ENCODE measurements around the gene ARL15.

ARL15 gene

DNA sequence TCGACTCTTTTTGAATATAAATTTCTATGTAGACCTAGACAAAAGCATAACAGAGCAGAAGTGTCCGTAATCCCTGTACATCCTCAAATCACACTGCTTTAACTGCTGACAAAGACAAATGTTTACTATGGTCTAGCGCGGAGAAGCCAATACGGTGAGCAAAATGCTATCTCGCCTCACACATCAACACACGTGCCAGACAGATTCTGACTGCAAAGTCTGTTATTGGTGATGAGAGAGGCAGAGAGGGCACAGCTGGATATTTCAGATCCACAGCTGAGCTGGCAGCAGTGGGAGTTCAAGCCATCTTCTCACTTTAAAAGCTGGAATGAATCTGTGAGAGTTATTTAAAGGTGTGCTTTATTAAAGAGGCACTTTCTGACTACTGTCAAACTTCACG, 124.3 kb downstream of the ARL15 start:
- no peak overlapping the region for H3K4me3 ChIP-seq

DNA sequence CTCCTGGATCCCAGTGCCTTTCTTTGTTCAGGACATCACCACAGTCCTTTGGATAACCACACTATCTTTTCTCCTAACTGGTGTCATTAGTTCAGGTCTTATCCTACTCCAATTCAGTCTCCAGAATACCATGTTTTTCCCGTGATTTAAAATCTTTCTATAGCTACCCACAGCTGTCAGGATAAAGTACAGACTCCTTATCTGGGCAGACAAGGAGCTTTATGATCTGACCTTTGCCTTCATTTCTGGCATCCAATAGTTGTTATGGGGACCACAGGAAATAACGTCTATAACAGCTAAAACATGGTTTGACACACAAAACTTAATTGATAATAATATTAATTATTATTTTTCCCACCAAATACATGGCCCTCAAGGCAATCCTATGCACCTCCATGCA, 125.6 kb downstream of the ARL15 start:
- Histone ChIP-seq H3K4me3 (no peak overlapping the region), H3K36me3 (ENCODE audit: insufficient read depth, low read length) (no peaks in the 10 kb centered on the region), H3K9ac (ENCODE audit: insufficient read length) (no peak overlapping the region), H3K27ac (no peak overlapping the region), H3K9me3 (ENCODE audit: low read depth, low read length) (no peaks in the 10 kb centered on the region)
- DNase-seq (ENCODE audit: low read depth, low spot score), result no peak
- no peak for TF ChIP-seq FOXP2 (optimal IDR thresholded peaks at IDR 0.05; ENCODE audit: control extremely low read depth, extremely low read length, insufficient read depth)
- TF ChIP-seq POLR2AphosphoS5 (IDR thresholded peaks at IDR 0.05; ENCODE audit: borderline replicate concordance, low read depth, low read length), result no peak
- no peak for TF ChIP-seq EZH2 (IDR thresholded peaks at IDR 0.05)

More for the DNA sequence above, 124.3 kb downstream of the ARL15 start:
- no peak overlapping the region for H3K27ac ChIP-seq
- DNase-seq (ENCODE audit: low read depth, low spot score), result no peak
- H3K9me3 ChIP-seq (ENCODE audit: low read depth, low read length), result no peaks in the 10 kb centered on the region
- no peaks in the 10 kb centered on the region for H3K36me3 ChIP-seq (ENCODE audit: insufficient read depth, low read length)
- TF ChIP-seq EZH2 (IDR thresholded peaks at IDR 0.05) (no peak), FOXP2 (optimal IDR thresholded peaks at IDR 0.05; ENCODE audit: control extremely low read depth, extremely low read length, insufficient read depth) (no peak), POLR2AphosphoS5 (IDR thresholded peaks at IDR 0.05; ENCODE audit: borderline replicate concordance, low read depth, low read length) (no peak)
- H3K9ac ChIP-seq (ENCODE audit: insufficient read length), result no peak overlapping the region

DNA sequence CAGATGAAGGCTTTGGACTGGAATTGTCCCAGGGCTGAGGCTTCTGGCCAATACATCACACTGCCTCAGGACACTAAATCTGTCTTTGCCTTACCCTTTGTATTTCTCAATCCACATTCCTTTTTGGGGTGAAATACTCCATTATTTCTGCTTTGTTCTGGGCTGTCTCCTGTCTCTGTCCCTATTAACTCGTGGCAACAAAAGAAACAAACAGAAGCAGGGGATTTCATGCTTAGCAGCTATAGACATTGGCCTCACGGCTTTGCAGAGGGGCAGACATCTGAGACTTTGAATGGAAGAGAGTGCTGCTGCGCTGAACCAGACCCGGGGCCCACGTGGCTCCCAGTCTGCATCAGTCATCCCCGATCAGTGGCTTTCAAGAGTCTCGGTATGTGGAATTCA, 129.7 kb downstream of the ARL15 start:
- DNase-seq (ENCODE audit: low read depth, low spot score), result no peak
- H3K9ac ChIP-seq (ENCODE audit: insufficient read length), result no peak overlapping the region
- H3K9me3 ChIP-seq (ENCODE audit: low read depth, low read length), result no peaks in the 10 kb centered on the region
- H3K4me3 ChIP-seq, result no peak overlapping the region
- no peak overlapping the region for H3K27ac ChIP-seq
- TF ChIP-seq FOXP2 (optimal IDR thresholded peaks at IDR 0.05; ENCODE audit: control extremely low read depth, extremely low read length, insufficient read depth) (no peak), EZH2 (IDR thresholded peaks at IDR 0.05) (no peak), POLR2AphosphoS5 (IDR thresholded peaks at IDR 0.05; ENCODE audit: borderline replicate concordance, low read depth, low read length) (no peak)
- H3K36me3 ChIP-seq (ENCODE audit: insufficient read depth, low read length), result no peaks in the 10 kb centered on the region

DNA sequence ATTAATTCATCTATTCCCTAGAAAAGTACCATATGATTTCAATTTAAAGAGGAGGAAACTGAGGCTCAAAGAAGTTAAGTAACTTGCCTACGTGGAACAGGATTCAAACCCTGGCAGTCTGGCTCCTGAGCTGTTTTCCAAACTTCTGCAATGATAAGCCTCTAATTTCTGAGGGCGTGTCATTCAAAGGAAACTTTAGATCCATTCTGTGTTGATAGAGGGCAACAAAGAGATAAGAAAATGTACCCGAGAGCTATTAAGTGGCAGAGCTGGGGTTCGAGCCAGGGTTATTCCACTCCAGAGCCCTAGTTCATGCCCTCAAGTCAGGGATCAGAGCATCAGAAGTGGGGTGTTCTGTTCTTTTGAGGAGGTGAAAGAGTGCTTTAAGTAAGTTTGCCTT, 131.4 kb downstream of the ARL15 start:
- DNase-seq (ENCODE audit: low read depth, low spot score), result no peak
- Histone ChIP-seq H3K4me3 (no peak overlapping the region), H3K27ac (no peak overlapping the region), H3K36me3 (ENCODE audit: insufficient read depth, low read length) (no peaks in the 10 kb centered on the region), H3K9me3 (ENCODE audit: low read depth, low read length) (no peaks in the 10 kb centered on the region), H3K9ac (ENCODE audit: insufficient read length) (no peak overlapping the region)
- TF ChIP-seq POLR2AphosphoS5 (IDR thresholded peaks at IDR 0.05; ENCODE audit: borderline replicate concordance, low read depth, low read length) (no peak), FOXP2 (optimal IDR thresholded peaks at IDR 0.05; ENCODE audit: control extremely low read depth, extremely low read length, insufficient read depth) (no peak), EZH2 (IDR thresholded peaks at IDR 0.05) (no peak)

DNA sequence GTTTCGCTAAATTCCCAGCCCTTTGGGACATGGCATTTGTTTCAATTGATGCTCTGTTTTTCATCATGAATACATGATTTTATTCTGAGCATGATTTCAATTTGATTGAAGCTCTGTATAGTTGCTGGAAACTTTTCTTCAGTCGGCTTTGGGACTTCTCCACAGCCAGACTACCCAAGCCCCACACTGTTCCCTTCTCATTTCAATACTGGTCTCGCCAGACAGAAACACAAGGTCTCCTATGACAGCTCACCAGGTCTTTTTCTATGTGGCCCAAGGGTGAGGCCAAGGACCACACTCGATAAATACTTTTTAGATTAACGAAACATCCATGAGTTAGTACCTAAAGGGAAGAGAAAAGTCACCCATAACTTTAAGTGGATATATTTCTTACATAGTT, 132.2 kb downstream of the ARL15 start:
- Histone ChIP-seq H3K27ac (no peak overlapping the region), H3K9me3 (ENCODE audit: low read depth, low read length) (no peaks in the 10 kb centered on the region), H3K4me3 (no peak overlapping the region), H3K36me3 (ENCODE audit: insufficient read depth, low read length) (no peaks in the 10 kb centered on the region), H3K9ac (ENCODE audit: insufficient read length) (no peak overlapping the region)
- DNase-seq (ENCODE audit: low read depth, low spot score), result no peak
- TF ChIP-seq FOXP2 (optimal IDR thresholded peaks at IDR 0.05; ENCODE audit: control extremely low read depth, extremely low read length, insufficient read depth), result no peak
- no peak for TF ChIP-seq EZH2 (IDR thresholded peaks at IDR 0.05)
- no peak for TF ChIP-seq POLR2AphosphoS5 (IDR thresholded peaks at IDR 0.05; ENCODE audit: borderline replicate concordance, low read depth, low read length)

DNA sequence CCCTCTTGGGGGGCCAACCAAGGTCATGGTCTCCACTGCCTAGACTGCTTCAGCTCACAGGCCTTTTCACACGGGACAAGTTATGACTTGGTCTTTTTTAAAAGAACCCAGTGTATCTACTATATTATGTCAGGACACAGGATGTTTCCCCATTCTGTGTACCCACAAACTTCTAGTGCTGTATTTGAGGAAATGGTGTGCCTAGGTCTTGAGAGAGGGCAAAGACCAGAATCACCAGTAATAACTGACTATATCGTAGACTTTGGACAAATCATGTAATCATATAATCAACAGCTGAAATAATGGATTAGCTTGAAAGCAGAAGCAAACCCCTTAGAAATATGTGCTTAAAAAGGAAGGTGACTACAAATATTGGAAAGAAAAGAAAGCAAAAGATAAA, 133.3 kb downstream of the ARL15 start:
- Histone ChIP-seq H3K27ac (no peak overlapping the region), H3K4me3 (no peak overlapping the region), H3K9ac (ENCODE audit: insufficient read length) (no peak overlapping the region), H3K36me3 (ENCODE audit: insufficient read depth, low read length) (no peaks in the 10 kb centered on the region), H3K9me3 (ENCODE audit: low read depth, low read length) (no peaks in the 10 kb centered on the region)
- TF ChIP-seq EZH2 (IDR thresholded peaks at IDR 0.05) (no peak), FOXP2 (optimal IDR thresholded peaks at IDR 0.05; ENCODE audit: control extremely low read depth, extremely low read length, insufficient read depth) (no peak), POLR2AphosphoS5 (IDR thresholded peaks at IDR 0.05; ENCODE audit: borderline replicate concordance, low read depth, low read length) (no peak)
- DNase-seq (ENCODE audit: low read depth, low spot score), result no peak

DNA sequence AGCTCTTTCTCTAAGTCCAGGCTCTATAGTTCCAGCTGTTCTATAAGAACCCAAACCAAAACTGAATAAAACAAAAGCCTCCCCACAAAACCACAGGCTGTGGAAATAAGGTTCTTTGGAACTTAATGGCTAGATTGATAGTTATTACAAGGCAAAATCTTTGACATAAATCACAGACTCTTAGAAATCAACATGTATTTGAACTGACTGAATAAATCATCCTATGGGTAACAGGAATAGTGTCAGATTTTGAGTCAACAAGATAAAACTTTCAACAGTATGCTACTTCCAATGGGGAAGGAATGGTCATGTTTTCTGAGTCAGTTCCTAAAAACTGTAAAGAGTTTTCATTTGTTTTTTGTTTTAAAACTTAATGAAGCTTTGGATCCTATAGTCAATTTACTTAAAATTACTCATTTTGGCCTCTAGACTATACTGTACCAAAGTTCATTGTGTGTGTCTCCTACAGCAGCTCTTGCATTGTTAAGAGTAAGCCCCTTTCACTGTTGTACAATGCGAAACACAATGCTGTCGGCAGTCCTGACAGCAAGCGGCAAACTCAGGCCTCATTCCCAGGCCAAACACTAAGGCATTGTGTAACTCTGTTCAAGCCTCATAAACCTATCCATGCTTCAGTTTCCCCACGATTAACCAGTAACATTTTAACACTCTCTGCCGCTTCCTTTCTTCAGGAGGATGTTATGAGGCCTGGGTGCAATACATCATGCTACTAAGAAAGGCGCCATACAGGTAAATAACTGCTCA, 134.1 kb downstream of the ARL15 start:
- Histone ChIP-seq H3K4me3 (no peak overlapping the region), H3K9ac (ENCODE audit: insufficient read length) (no peak overlapping the region), H3K9me3 (ENCODE audit: low read depth, low read length) (no peaks in the 10 kb centered on the region), H3K36me3 (ENCODE audit: insufficient read depth, low read length) (no peaks in the 10 kb centered on the region), H3K27ac (no peak overlapping the region)
- TF ChIP-seq EZH2 (IDR thresholded peaks at IDR 0.05) (no peak), POLR2AphosphoS5 (IDR thresholded peaks at IDR 0.05; ENCODE audit: borderline replicate concordance, low read depth, low read length) (no peak), FOXP2 (optimal IDR thresholded peaks at IDR 0.05; ENCODE audit: control extremely low read depth, extremely low read length, insufficient read depth) (no peak)
- no peak for DNase-seq (ENCODE audit: low read depth, low spot score)

DNA sequence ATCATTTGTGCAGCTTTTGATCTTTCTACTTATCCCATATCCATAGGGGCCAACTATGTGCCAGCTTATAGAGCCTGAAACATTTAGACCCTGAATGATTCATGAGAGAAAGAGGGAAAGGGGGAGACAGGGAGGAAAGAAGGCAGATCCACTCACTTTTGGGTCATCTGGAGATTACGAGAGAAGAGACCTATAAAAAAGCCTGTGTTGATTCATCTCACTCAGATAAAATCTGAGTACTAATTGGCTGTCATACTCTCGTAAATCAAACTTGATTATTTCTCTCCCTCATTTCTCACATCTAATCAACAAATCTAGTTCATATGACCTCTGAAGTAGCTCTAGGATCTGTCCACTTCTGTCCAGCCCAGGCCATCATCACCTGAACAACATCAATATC, 137.1 kb downstream of the ARL15 start:
- no peak for DNase-seq (ENCODE audit: low read depth, low spot score)
- no peaks in the 10 kb centered on the region for H3K9me3 ChIP-seq (ENCODE audit: low read depth, low read length)
- TF ChIP-seq POLR2AphosphoS5 (IDR thresholded peaks at IDR 0.05; ENCODE audit: borderline replicate concordance, low read depth, low read length), result no peak
- TF ChIP-seq EZH2 (IDR thresholded peaks at IDR 0.05), result no peak
- TF ChIP-seq FOXP2 (optimal IDR thresholded peaks at IDR 0.05; ENCODE audit: control extremely low read depth, extremely low read length, insufficient read depth), result no peak
- no peak overlapping the region for H3K27ac ChIP-seq
- no peak overlapping the region for H3K4me3 ChIP-seq
- H3K36me3 ChIP-seq (ENCODE audit: insufficient read depth, low read length), result no peaks in the 10 kb centered on the region
- no peak overlapping the region for H3K9ac ChIP-seq (ENCODE audit: insufficient read length)
